HEK293T (cell line): Measurements from ENCODE around the gene MSMP.

Experiments
- CTCF ChIA-PET: fragments of 350-600 bp; formaldehyde crosslinking; extraction: SDS; loops from one replicate; lab custom pipeline; 2021; ENCODE audit warnings: antibody characterized with exemption, inconsistent platforms; lab: Yijun Ruan, JAX
- POLR2A ChIA-PET: fragments of 350-600 bp; formaldehyde crosslinking; extraction: SDS; loops from one replicate; lab custom pipeline; 2020; ENCODE audit warnings: antibody characterized with exemption, inconsistent platforms; lab: Yijun Ruan, JAX
- DNase-seq: peaks from one replicate; pipeline ENCODE4 v3.0.0; 2012; ENCODE audit warnings: mixed read lengths; ENCODE audit errors: extremely low spot score
- ARNT ChIP-seq: fragments of 450-650 bp; IDR thresholded peaks from 2 replicates; pipeline ENCODE4 v1.6.1; 2017; ENCODE audit warnings: mild to moderate bottlenecking
- BHLHE40 ChIP-seq: fragments of 450-650 bp; IDR thresholded peaks from 2 replicates; pipeline ENCODE4 v1.6.1; 2016; ENCODE audit warnings: mild to moderate bottlenecking, moderate library complexity, borderline replicate concordance
- CTBP1 ChIP-seq: fragments of 450-650 bp; IDR thresholded peaks from 2 replicates; pipeline ENCODE4 v1.6.1; 2016; ENCODE audit warnings: borderline replicate concordance
- ELF4 ChIP-seq: fragments of 450-650 bp; IDR thresholded peaks from 2 replicates; pipeline ENCODE4 v1.6.1; 2017; ENCODE audit warnings: antibody characterized with exemption
- FOXA1 ChIP-seq: fragments of 450-650 bp; IDR thresholded peaks from 2 replicates; pipeline ENCODE4 v1.6.1; 2016; ENCODE audit warnings: mild to moderate bottlenecking
- FOXK2 ChIP-seq: fragments of 450-650 bp; IDR thresholded peaks from 2 replicates; pipeline ENCODE4 v1.6.1; 2016; ENCODE audit warnings: mild to moderate bottlenecking
- FOXM1 ChIP-seq: fragments of 450-650 bp; IDR thresholded peaks from 2 replicates; pipeline ENCODE4 v1.6.1; 2017; ENCODE audit warnings: mild to moderate bottlenecking, borderline replicate concordance
- HDGF ChIP-seq: fragments of 450-650 bp; IDR thresholded peaks from 2 replicates; pipeline ENCODE4 v1.6.1; 2017; ENCODE audit warnings: antibody characterized with exemption, borderline replicate concordance
- L3MBTL2 ChIP-seq: fragments of 450-650 bp; conservative IDR thresholded peaks from 2 replicates; pipeline ENCODE4 v1.6.1; 2016; ENCODE audit warnings: mild to moderate bottlenecking
- LEF1 ChIP-seq: fragments of 450-650 bp; IDR thresholded peaks from 2 replicates; pipeline ENCODE4 v1.6.1; 2017; ENCODE audit warnings: mild to moderate bottlenecking, borderline replicate concordance
- NFRKB ChIP-seq: fragments of 450-650 bp; IDR thresholded peaks from 2 replicates; pipeline ENCODE4 v1.6.1; 2016; ENCODE audit warnings: mild to moderate bottlenecking, moderate library complexity
- SP1 ChIP-seq: fragments of 450-650 bp; IDR thresholded peaks from 2 replicates; pipeline ENCODE4 v1.6.1; 2017
- SUZ12 ChIP-seq: fragments of 450-650 bp; IDR thresholded peaks from 2 replicates; pipeline ENCODE4 v1.6.1; 2016; ENCODE audit warnings: mild to moderate bottlenecking
- TARDBP ChIP-seq: fragments of 450-650 bp; IDR thresholded peaks from 2 replicates; pipeline ENCODE4 v1.6.1; 2016
- ZNF384 ChIP-seq: fragments of 450-650 bp; IDR thresholded peaks from 2 replicates; pipeline ENCODE4 v1.6.1; 2016
- TF ChIP-seq, protein P1 (sequence below): fragments of 450-650 bp; IDR thresholded peaks from 2 replicates; pipeline ENCODE4 v1.6.1; 2016

The MSMP gene

DNA sequence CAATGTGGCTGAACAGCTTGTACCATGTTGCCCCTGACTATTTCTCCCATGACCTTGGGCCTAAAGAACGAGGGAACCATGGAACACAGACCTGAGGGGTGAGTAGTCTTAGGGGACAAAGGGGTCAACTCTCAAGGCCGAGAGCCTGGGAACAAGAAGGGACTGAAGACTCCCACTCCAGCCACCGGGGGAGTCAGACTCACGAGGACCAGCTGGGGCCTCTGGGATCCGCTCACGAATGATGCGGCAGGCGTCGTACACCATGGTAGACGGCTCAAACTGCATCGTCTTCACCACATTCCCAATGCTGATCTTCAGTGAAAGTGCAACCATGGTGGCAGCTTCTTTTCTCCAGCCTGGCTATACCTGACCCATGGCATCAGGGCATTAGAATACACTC is 28.7 kb downstream of the MSMP start:
- CTCF ChIA-PET: interaction anchor here (1.6 kb wide), 1 partner anchor 29 kb away, joined by 6 read pairs; no protein-coding TSS in a partner anchor
- POLR2A ChIA-PET: interaction anchor here (0.9 kb wide), 1 partner anchor 68 kb away, joined by 3 read pairs; the partner anchor contains the start of genes CCDC107 and RMRP
- TF ChIP-seq FOXM1: no peak
- no peak for TF ChIP-seq SUZ12
- TF ChIP-seq FOXA1: no peak
- no peak for TF ChIP-seq ZNF384
- no peak for TF ChIP-seq FOXK2
- TF ChIP-seq HDGF: no peak
- TF ChIP-seq NFRKB: no peak
- TF ChIP-seq TARDBP: no peak
- DNase-seq: no peak

DNA sequence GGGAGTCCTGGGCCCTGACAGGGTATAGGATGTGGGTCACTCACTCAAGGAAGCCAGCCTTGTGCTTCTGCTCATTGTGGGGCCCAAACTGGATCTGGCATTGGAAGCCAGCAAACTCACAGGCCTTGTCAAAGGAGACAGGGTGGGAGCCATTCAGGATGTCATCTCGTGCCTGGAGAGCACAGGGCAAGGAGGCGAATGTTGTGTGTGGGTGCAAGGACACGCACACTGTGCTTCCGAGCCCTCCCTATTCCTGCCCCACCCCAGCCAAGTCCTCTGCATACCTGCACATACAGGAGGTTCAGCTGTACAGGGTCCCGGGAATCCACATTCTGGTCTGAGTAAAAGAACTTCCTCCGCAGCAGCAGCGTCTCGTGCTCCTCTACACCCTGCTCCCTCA is 30.2 kb downstream of the MSMP start:
- CTCF ChIA-PET: no interaction called here
- TF ChIP-seq LEF1 (no peak), TARDBP (no peak), ELF4 (no peak), ZNF384 (no peak), L3MBTL2 (no peak), NFRKB (no peak), FOXM1 (no peak), BHLHE40 (no peak), HDGF (no peak), SP1 (no peak), FOXA1 (no peak), ARNT (no peak), FOXK2 (no peak), SUZ12 (no peak), CTBP1 (no peak)
- TF ChIP-seq, protein P1, sequence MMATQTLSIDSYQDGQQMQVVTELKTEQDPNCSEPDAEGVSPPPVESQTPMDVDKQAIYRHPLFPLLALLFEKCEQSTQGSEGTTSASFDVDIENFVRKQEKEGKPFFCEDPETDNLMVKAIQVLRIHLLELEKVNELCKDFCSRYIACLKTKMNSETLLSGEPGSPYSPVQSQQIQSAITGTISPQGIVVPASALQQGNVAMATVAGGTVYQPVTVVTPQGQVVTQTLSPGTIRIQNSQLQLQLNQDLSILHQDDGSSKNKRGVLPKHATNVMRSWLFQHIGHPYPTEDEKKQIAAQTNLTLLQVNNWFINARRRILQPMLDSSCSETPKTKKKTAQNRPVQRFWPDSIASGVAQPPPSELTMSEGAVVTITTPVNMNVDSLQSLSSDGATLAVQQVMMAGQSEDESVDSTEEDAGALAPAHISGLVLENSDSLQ: no peak
- POLR2A ChIA-PET: no interaction called here
- DNase-seq: no peak

DNA sequence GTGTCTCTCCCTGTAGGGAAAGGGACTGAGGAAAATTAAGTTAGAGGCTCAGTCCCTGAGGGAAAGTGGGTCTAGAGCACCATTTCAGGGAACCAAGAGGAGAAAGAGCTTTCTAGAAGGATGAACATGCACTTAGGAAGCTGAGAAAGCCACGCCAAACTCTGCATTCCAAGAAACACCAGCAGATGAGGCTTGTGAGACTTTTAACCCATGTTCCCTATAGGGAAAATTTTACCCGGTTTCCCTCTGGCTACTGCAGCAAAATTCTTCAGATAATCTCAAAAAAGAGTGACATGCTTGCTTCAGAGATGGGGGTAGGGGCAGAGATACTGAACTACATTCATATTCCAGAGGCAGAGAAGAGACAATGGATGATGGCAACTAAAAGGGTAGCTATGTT is 30.6 kb downstream of the MSMP start:
- TF ChIP-seq LEF1: no peak
- TF ChIP-seq FOXA1: no peak
- no peak for TF ChIP-seq FOXK2
- TF ChIP-seq NFRKB: no peak
- no peak for TF ChIP-seq L3MBTL2
- no peak for TF ChIP-seq CTBP1
- no peak for TF ChIP-seq SUZ12
- no peak for TF ChIP-seq TARDBP
- TF ChIP-seq SP1: no peak
- no peak for TF ChIP-seq FOXM1
- no peak for TF ChIP-seq ARNT
- no peak for TF ChIP-seq ZNF384
- TF ChIP-seq, protein P1: no peak
- TF ChIP-seq ELF4: no peak
- no peak for TF ChIP-seq BHLHE40
- POLR2A ChIA-PET: no interaction called here
- no peak for DNase-seq
- CTCF ChIA-PET: no interaction called here

DNA sequence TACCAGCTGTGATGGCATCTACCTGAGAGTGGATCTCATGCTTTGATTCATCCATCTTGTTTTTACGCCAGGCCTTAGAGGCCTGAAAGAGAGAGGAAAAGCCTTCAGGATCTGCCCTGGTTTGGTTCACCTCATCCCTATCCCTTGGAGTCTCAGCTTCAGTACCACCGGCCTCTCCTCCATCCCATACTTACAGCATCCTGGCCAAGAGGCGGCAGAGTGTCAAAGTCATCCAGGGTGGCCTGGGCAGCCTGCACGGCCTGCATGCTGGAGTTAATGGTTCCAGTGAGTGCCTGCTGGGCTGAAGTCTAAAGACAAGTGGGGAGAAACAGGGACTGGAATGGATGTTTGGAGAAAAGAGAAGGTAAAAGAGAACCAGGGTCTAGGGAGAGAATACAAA is 34.5 kb downstream of the MSMP start:
- no peak for TF ChIP-seq L3MBTL2
- TF ChIP-seq SUZ12: no peak
- no peak for TF ChIP-seq SP1
- no peak for TF ChIP-seq FOXK2
- no peak for TF ChIP-seq ZNF384
- no peak for TF ChIP-seq HDGF
- TF ChIP-seq BHLHE40: no peak
- no peak for TF ChIP-seq NFRKB
- no peak for TF ChIP-seq ELF4
- TF ChIP-seq ARNT: no peak
- no peak for TF ChIP-seq FOXA1
- CTCF ChIA-PET: no interaction called here
- POLR2A ChIA-PET: no interaction called here
- DNase-seq: no peak

DNA sequence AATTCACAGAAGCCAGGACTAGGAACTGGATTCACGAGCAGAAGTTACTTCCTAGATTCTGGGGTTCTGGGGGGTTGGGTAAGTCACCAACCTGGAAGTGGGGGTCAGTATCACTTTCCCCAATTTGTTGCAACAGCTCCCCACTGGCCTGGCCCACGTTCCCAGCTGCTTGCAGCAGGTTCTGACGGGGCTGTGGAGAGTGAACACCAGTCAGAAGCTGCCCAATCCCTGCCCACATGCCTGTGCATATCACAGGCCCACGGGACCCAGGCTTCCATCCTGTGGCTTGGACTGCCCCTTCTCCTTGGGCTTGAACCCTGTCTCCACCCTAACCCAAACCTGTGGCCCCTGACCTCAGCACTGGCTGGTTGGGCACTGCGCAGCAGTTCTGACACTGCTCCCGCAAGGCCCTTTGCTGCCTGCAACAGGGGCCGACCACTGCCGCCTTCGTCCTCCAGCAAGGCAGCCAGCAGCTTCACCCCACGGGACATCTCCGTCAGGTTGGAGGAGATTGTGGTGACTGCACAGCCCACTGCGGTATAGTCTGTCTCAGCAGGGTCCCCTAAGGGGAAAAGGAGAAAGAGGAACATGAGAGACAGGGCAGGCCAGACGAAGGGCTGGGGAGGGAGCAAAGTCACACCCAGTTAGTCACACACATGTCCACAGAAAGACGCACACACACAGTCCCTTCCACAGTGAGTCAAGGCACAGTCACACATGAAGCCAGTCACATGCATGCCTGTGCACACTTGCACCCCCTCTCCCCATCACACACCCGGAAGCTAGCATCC is 35.2 kb downstream of the MSMP start:
- TF ChIP-seq NFRKB: no peak
- TF ChIP-seq, protein P1: no peak
- TF ChIP-seq LEF1: no peak
- TF ChIP-seq L3MBTL2: no peak
- no peak for TF ChIP-seq SP1
- TF ChIP-seq TARDBP: no peak
- TF ChIP-seq CTBP1: no peak
- no peak for TF ChIP-seq SUZ12
- no peak for TF ChIP-seq FOXK2
- TF ChIP-seq ZNF384: no peak
- CTCF ChIA-PET: no interaction called here
- POLR2A ChIA-PET: no interaction called here
- DNase-seq: no peak
